G401.6 (cell line): ENCODE results near the gene HAGH.

Experiments used
- FAIRE-seq: peaks from 2 replicates; lab custom pipeline; 2012; peaks lifted over from hg19 to GRCh38; lab: Jason Lieb, UNC

HAGH gene

DNA sequence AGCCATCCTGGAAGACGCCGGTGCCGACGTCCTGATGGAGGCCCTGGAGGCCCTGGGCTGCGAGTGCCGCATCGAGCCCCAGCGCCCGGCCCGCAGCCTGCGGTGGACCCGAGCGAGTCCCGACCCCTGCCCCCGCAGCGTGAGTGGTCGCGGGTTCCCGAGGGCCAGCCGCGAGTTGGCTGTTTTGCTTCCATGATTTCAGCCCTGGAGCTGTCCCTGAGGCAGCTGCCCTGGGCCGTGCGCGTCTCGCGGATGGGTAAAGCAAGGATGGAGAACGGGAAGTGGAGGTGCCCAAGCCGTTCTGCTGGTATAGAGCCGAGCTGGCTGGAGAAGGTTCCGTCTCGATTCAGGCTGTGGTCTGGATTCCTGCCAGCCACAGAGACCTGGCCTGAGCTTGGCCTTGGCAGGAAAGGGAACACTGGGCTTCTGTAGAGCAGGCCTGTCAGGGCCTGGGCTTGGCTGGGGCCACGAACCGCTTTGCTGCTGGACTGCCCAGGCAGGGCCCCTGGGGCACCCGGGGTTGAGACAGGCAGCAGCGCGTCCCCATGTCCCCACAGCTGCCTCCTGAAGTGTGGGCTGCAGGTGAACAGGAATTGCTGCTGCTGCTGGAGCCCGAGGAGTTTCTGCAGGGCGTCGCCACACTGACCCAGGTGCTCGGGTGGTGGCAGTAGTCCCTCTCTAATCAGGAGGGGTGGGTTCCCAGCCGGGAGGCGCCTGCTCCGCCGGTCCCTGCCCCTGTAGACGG is 52.8 kb downstream of the HAGH start:
- no peak for FAIRE-seq

DNA sequence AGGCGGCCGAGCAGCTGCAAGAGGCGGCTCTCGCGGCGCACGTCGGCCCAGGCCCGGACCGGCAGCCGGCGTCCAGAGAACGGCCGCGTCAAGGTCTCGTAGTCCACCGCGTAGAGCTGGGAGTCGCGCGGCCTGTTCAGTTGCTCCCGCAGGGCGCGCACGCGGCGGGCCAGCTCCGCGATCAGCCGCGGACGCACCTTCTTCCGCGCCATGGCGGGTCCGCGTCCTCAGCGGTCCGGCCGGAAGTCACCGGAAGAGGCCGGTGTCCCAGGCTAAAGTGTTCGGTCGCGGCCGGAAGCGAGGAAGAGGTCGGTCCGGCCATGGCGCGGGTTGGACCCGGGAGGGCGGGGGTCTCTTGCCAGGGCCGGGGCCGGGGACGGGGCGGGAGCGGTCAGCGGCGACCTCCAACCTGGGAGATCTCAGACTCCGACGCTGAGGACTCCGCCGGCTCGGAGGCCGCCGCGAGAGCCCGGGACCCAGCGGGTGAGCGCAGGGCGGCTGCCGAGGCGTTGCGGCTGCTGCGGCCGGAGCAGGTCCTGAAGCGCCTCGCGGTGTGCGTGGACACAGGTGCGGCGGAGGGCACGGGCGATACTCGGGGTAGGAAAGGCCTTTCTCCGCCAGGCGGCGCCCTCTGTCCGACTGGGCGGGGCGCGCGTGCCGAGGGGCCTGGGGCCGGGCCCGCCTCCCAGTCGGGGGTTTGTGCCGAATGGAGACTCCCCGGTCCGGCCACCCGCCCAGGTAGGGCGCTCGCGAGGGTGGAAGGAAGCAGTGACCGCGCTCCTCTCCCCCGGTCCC is 53.5 kb downstream of the HAGH start, which contains the start of gene MRPS34:
TSS of gene MRPS34 (minus strand) at position 227 of the 795 bp plus-strand sequence. CDS start at position 212, 15 bp downstream.
- no peak for FAIRE-seq

DNA sequence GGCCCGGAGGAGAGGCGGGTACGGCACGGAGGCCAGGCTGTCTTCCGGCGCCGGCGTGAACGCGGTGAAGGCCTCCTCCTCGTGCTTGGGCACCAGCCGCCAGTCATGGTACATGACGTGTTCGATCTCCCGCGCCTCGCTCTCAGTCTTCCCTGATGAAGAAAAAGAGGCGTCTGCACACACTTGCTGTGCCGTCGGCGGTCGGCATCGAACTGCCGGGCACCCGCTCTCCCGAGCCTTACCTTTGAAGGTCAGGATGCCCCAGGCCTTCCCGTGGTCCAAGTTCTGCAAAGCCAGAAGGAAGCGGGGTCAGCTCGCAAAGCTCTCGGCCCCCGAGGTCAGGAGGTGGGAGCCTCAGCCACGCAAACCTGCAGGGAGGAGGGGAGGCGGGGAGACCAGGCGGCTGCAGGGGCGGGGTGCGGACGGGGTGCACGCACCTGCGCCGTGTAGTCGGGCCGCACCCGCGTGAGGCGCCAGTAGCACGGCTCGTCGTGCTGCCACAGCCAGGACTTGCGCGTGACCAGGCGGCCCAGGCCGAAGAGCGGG is 54.2 kb downstream of the HAGH start, which contains the start of gene EME2:
TSS of gene EME2 (plus strand) at position 449 of the 546 bp plus-strand sequence. CDS start 418 bp downstream, outside the sequence.
- FAIRE-seq = no peak

DNA sequence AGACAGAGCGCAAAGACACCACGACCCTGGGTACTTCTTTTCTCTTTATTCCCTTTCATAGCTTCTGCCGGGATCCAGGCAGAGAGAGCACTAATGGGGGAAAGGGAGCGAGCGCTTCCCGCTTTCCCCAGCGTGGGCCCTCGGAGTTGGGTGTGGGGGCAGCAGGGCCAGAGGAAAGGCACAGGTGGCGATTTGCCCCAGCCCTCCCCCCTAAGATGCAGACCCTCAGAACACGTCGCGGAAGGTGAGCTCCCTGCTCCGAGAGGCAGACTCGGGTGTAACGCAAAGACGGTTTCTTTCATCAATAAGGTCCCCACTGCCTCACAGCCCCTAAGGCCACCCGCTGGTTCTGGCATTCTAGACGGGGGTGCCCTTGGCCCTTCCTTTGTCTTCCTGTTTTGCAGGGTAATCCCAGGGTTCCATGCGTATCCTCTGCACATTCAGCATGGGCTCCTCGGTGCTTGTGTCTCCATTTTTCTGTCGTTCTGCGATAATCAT is 54.7 kb downstream of the HAGH start:
- no peak for FAIRE-seq

GRCh38 chr16:1771188-1771863 is 55.3 kb downstream of the HAGH start, which contains the start of gene NME3:
NME3 (minus strand) TSS chr16:1771543; CDS start chr16:1771534, 9 bp downstream.
- FAIRE-seq = no peak

DNA sequence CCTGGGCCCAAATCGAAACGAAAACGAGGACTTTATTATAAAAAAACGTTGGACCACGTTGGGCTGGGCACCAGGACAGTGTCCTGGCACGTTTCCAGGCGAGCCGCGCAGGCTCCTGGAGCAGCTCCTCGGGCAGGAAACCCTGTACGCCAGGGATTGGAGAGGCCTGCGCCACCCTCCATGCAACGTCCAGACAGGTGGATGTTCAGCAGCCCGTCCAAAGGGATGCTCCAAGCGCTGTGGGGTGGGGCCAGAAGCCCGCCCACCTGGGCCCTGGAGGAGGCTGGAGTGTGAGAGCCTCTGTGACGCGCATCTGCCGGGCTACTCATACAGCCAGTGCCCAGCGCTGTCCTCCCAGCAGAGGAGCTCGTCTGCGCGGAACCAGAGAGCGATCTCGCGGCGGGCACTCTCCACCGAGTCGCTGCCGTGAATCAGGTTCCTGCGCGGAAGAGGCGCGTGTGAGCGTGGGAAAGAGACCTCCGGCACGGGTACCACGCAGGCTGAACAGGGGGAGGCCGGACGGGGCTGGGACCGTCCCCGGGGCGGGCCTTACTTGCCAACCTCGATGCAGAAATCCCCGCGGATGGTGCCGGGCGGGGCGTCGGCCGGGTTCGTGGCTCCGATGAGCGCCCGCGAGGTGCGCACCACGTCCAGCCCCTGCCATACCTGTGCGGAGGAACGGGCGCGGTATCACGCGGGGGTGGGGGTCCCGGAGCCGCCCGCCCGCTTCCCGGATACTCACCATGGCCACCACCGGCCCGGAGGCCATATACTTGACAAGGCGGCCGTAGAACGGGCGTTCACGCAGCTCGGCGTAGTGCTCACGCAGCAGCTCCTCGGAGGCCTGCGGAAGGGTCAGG is 56.1 kb downstream of the HAGH start:
- FAIRE-seq = no peak

- FAIRE-seq = no peak
Measured at GRCh38 chr16:1769402-1770300, 57.0 kb downstream of the HAGH start.

- FAIRE-seq = no peak
Measured at GRCh38 chr16:1768767-1769401, 57.7 kb downstream of the HAGH start.

DNA sequence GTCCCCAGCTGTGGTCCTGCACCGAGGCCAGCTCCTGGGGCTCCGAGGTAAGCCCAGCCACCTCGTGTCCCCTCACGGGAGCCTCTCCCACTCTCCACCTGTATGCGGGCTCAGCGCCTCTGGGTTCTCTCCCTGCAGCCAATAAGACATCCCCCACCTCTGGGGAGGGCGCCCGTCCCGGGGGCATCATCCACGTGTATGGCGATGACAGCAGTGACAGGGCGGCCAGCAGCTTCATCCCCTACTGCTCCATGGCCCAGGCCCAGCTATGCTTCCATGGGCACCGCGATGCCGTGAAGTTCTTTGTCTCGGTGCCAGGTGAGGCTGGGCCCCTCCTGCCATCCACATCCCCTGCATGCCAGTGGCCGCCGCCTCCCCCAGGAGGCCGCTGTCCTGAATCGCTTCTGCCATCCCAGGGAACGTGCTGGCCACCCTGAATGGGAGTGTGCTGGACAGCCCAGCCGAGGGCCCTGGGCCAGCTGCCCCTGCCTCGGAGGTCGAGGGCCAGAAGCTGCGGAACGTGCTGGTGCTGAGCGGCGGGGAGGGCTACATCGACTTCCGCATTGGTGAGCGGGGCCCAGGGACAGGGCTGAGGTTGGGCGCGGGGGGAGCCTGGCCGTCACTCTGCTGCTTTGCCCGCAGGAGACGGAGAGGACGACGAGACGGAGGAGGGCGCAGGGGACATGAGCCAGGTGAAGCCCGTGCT is 58.4 kb downstream of the HAGH start:
- no peak for FAIRE-seq

- FAIRE-seq = no peak
Measured at GRCh38 chr16:1767116-1767994, 59.3 kb downstream of the HAGH start.

- no peak for FAIRE-seq
Measured at GRCh38 chr16:1766701-1767100, 59.9 kb downstream of the HAGH start.

- no peak for FAIRE-seq
Measured at GRCh38 chr16:1766231-1766630, 60.4 kb downstream of the HAGH start.

DNA sequence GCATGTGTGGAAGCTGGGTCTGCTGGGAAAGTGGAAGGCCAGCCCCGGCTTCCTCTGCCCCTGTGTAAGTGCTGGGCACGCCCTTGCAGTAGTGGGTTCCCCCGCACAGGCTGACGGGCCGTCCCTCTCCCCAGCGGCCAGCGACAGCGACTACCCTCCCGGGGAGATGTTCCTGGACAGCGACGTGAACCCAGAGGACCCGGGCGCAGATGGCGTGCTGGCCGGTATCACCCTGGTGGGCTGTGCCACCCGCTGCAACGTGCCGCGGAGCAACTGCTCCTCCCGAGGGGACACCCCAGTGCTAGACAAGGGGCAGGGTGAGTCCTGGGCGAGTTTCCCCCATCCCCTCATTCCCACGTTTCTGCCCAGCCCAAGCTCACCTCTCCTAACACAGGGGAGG is 60.8 kb downstream of the HAGH start:
- no peak for FAIRE-seq

- no peak for FAIRE-seq
Measured at GRCh38 chr16:1764971-1765370, 61.7 kb downstream of the HAGH start.

DNA sequence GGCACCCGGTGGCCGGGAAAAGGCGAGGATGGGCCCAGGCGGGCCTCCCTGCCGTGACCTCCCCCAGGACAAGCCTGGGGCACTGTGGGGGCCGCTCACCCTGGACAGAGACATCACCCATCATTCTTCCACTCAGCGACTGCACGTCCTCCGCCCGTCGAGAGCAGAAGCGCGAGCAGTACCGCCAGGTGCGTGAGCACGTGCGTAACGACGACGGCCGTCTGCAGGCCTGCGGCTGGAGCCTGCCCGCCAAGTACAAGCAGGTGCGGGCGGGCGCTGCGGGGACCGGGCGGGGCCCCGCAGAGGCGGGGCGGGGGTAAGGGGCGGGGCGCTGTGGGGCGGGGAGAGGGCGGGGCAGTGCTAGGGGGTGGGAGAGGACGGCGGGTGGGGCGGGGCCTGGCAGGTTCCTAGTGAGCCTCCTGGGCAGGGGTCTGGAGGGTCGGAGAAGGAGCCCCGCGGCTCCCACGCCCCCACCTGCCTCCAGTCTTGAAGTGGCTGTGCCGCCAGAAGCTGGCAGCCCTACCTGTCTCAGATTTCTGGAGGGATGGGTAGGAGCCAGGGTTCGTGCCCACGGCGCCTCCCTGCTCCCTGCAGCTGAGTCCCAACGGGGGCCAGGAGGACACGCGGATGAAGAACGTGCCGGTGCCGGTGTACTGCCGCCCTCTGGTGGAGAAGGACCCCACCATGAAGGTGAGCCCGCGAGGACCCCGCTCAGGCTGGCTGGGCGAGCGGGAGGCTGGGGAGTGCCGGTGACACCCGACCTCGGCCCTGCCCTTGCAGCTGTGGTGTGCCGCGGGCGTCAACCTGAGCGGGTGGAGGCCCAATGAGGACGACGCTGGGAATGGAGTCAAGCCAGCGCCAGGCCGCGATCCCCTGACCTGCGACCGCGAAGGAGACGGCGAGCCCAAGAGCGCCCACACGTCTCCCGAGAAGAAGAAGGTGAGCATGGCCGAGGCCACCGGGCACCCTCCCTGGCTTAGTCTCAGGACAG is 62.8 kb downstream of the HAGH start:
- no peak for FAIRE-seq

GRCh38 chr16:1762879-1763520 is 63.6 kb downstream of the HAGH start:
- FAIRE-seq = no peak
